Naive thymus-derived CD8-positive, alpha-beta T cell (primary cell): ENCODE results near the gene RASSF1. TPM values are rescaled to one million over a fixed set of nuclear protein-coding genes. Genes with fewer than 3 reads are reported as not detected.
"Not testable (repeated sequence)": the region's sequence is repeated elsewhere in the genome, so short reads cannot be mapped to it uniquely, and the experiment has no call there.

Source experiments
- ATAC-seq, 2 donors: fragments of 150-1000 bp; cut with Tn5 transposase in 1 of 2; sonication (Bioruptor Pico), chemical (Tn5 transposase) in 1 of 2; 1 replicate in 1 of 2; 2 replicates in 1 of 2; pipeline ENCODE4 v1.10.0; 2021; ENCODE audit warnings: mild to moderate bottlenecking in 2 of 2, moderate library complexity in 2 of 2
- POLR2A ChIA-PET: fragments of 350-600 bp; sonication (Branson Sonifier 250); formaldehyde crosslinking; loops from one replicate; lab custom pipeline; 2021; ENCODE audit warnings: antibody characterized with exemption; lab: Charles Lee
- DNase-seq, 10 donors: peaks; one replicate each; pipeline versions ENCODE4 v3.0.0 to v3.0.0-alpha.2; 2020 to 2022
- H3K27ac Mint-ChIP-seq, 10 donors: one replicate each; pipeline ENCODE4 v1.8.0; 2020 to 2022; ENCODE audit warnings: mild to moderate bottlenecking in 10 of 10, mixed read lengths in 10 of 10, moderate library complexity in 4 of 10, inconsistent platforms in 1 of 10
- H3K27me3 Mint-ChIP-seq, 5 donors: one replicate each; pipeline ENCODE4 v1.8.0; 2021 to 2022; ENCODE audit warnings: mixed read lengths in 5 of 5
- H3K36me3 Mint-ChIP-seq, 3 donors: one replicate each; pipeline ENCODE4 v1.8.0; 2020 to 2022; ENCODE audit warnings: mixed read lengths in 3 of 3, mild to moderate bottlenecking in 2 of 3, inconsistent platforms in 1 of 3
- H3K4me1 Mint-ChIP-seq, 4 donors: one replicate each; pipeline ENCODE4 v1.8.0; 2021 to 2022; ENCODE audit warnings: mixed read lengths in 4 of 4
- H3K4me3 Mint-ChIP-seq, 10 donors: one replicate each; pipeline ENCODE4 v1.8.0; 2020 to 2022; ENCODE audit warnings: mild to moderate bottlenecking in 10 of 10, mixed read lengths in 10 of 10, moderate library complexity in 6 of 10, inconsistent platforms in 1 of 10
- H3K9me3 Mint-ChIP-seq, 9 donors: one replicate each; pipeline ENCODE4 v1.8.0; 2020 to 2022; ENCODE audit warnings: mixed read lengths in 9 of 9, mild to moderate bottlenecking in 3 of 9, inconsistent platforms in 1 of 9, moderate library complexity in 1 of 9
- polyA plus RNA-seq, 3 donors: library from polyadenylated mRNA; unstranded; fragments of 300-500 nt; fragmentation: Illumina TruSeq; gene quantifications; one replicate each; pipeline ENCODE4 v1.2.3, GENCODE V29; 2021
- total RNA-seq, 8 experiments: library from RNA in 2 of 8; stranded (reverse) in 2 of 8; gene quantifications; one replicate each; pipeline ENCODE4 v1.2.3 and lab custom pipeline; 2021 to 2026

RASSF1 gene
- total and polyA plus RNA-seq, 5 experiments from 2014 or later, result 50.8 to 87.6 (median 68.1) TPM

DNA sequence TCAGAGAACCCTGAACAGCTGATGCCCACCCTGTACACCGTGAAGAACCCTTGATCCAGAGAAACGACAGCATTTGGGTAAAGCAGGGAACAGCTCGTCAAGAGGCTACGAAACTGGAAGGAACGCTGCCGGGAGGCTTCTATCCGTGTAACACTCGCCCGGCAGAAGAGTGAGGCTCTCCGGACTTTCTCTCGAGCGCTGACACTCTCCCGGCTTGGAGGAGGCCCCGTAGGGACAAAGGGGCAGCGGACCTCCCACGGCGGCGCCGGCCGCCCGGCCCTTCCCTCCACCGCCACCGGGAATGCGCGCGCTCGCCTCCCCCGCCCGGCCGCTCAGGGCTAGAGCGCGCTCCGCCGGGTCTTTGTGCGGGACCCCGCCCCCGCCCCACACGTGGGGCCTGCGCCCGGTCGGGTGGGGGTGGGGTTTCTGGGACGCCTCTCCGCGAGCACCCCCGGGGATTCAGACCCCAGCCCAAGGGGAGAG, 19.7 kb downstream of the RASSF1 start:
- peak overlapping the region; percentile 73 to 95 (median 91) for H3K27ac Mint-ChIP-seq
- peaks cover 0 to 3% (median 0%) of the 10 kb centered on the region in 3 donors for H3K36me3 Mint-ChIP-seq
- H3K4me3 Mint-ChIP-seq, result peak overlapping the region; percentile 81 to 97 (median 92)
- peaks cover 22 to 56% (median 47%) of the 10 kb centered on the region in 4 donors for H3K4me1 Mint-ChIP-seq
- DNase-seq (peak in 5 of 10 donors; percentile 23 to 78 (median 56)), ATAC-seq (peak; percentile 44 to 58)
- H3K27me3 Mint-ChIP-seq, result no peaks in the 10 kb centered on the region
- H3K9me3 Mint-ChIP-seq, result no peaks in the 10 kb centered on the region
- POLR2A ChIA-PET, result interaction anchor here (0.6 to 5.7 kb wide), 9 partner anchors 10 to 30 kb away, joined by 3 to 53 read pairs (median 6); partner anchors contain the start of genes CYB561D2, HYAL3, IFRD2 and NAA80

DNA sequence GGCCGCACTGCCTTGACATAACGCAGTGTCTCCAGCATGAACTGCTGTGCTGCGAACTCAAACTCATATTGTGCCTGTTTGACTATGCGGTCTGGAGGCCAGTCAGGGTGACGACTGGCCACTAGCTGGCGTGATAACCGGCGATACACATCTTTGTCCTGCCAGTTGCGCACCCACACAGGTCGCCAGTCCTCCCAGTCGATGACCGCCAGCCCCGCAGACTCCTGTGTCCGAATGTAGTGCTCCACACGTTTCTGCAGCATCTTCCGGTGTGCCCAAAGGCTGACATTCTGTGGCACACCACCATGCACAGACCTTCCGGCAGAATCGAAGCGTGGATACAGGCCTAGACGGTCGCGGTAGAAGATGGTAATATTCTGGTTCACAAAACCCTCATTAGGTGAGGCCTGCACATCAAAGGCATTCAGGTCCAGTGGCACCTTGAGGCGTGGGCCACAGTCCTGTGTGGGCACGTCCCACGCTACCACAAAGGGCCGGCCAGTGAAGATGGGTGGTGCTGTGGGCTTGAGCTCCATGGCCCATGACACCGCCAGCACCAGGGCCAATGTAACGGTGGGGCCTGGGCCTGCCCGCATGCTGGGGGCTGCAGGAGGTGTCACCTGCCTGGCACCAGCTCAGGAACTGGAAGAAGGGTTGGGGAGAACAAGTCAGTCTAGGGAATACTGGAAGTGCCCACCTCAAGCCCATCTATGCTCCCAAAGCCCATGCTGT, 20.6 kb downstream of the RASSF1 start:
- Mint-ChIP-seq H3K27me3 (no peaks in the 10 kb centered on the region), H3K27ac (peak overlapping the region in 7 of 10 donors; percentile 52 to 94 (median 91)), H3K9me3 (no peaks in the 10 kb centered on the region), H3K4me1 (peaks cover 22 to 62% (median 48%) of the 10 kb centered on the region in 4 donors), H3K36me3 (peaks cover 0 to 3% (median 0%) of the 10 kb centered on the region in 3 donors), H3K4me3 (peak overlapping the region; percentile 81 to 97 (median 92))
- DNase-seq, result no peak
- POLR2A ChIA-PET, result interaction anchor here (0.6 to 5.7 kb wide), 7 partner anchors 11 to 28 kb away, joined by 3 to 53 read pairs (median 6); partner anchors contain the start of genes HYAL3, IFRD2, NAA80 and RASSF1
- ATAC-seq, result no peak

GRCh38 chr3:50319181-50319893, 21.3 kb downstream of the RASSF1 start:
- Mint-ChIP-seq H3K27ac (peak overlapping the region in 2 of 10 donors; percentile 67 to 69), H3K4me3 (peak overlapping the region; percentile 12 to 96 (median 46)), H3K27me3 (no peaks in the 10 kb centered on the region), H3K9me3 (no peaks in the 10 kb centered on the region), H3K4me1 (peaks cover 19 to 55% (median 44%) of the 10 kb centered on the region in 4 donors), H3K36me3 (no peaks in the 10 kb centered on the region)
- ATAC-seq (no peak), DNase-seq (no peak)
- POLR2A ChIA-PET, result interaction anchor here (0.8 to 5.7 kb wide), 5 partner anchors 9 to 28 kb away, joined by 3 to 53 read pairs (median 16); partner anchors contain the start of genes HYAL3, IFRD2, NAA80 and RASSF1

- no peak for DNase-seq
- H3K27me3 Mint-ChIP-seq, result no peaks in the 10 kb centered on the region
- POLR2A ChIA-PET, result interaction anchor here (0.8 to 3.4 kb wide), 5 partner anchors 9 to 27 kb away, joined by 3 to 17 read pairs (median 9); partner anchors contain the start of genes HYAL3, IFRD2, NAA80 and TUSC2
- H3K27ac Mint-ChIP-seq, result peak overlapping the region in 3 of 10 donors; percentile 49 to 74 (median 68)
- no peaks in the 10 kb centered on the region for H3K9me3 Mint-ChIP-seq
- H3K4me3 Mint-ChIP-seq, result peak overlapping the region in 6 of 10 donors; percentile 9 to 95 (median 48)
- no peak for ATAC-seq
- H3K4me1 Mint-ChIP-seq, result peaks cover 19 to 55% (median 45%) of the 10 kb centered on the region in 4 donors
- H3K36me3 Mint-ChIP-seq, result no peaks in the 10 kb centered on the region
Measured at GRCh38 chr3:50318615-50319014, 22.0 kb downstream of the RASSF1 start.

- no peaks in the 10 kb centered on the region for H3K9me3 Mint-ChIP-seq
- H3K27me3 Mint-ChIP-seq, result no peaks in the 10 kb centered on the region
- POLR2A ChIA-PET, result interaction anchor here (0.8 to 4.7 kb wide), 6 partner anchors 10 to 26 kb away, joined by 3 to 27 read pairs (median 6); partner anchors contain the start of genes HYAL3, IFRD2, NAA80 and TUSC2
- no peak for ATAC-seq
- peak overlapping the region in 1 of 10 donors; percentile 49 for H3K27ac Mint-ChIP-seq
- peaks cover 19 to 55% (median 43%) of the 10 kb centered on the region in 4 donors for H3K4me1 Mint-ChIP-seq
- H3K4me3 Mint-ChIP-seq, result peak overlapping the region in 4 of 10 donors; percentile 9 to 95 (median 52)
- DNase-seq, result no peak
- no peaks in the 10 kb centered on the region for H3K36me3 Mint-ChIP-seq
Measured at GRCh38 chr3:50318163-50318562, 22.5 kb downstream of the RASSF1 start.

GRCh38 chr3:50317300-50317699, 23.3 kb downstream of the RASSF1 start:
- peaks cover 19 to 51% (median 40%) of the 10 kb centered on the region in 4 donors for H3K4me1 Mint-ChIP-seq
- no peaks in the 10 kb centered on the region for H3K27me3 Mint-ChIP-seq
- H3K27ac Mint-ChIP-seq, result peak overlapping the region in 2 of 10 donors; percentile 91 to 93
- DNase-seq (no peak), ATAC-seq (no peak)
- H3K36me3 Mint-ChIP-seq, result no peaks in the 10 kb centered on the region
- peak overlapping the region in 1 of 10 donors; percentile 84 for H3K4me3 Mint-ChIP-seq
- POLR2A ChIA-PET, result interaction anchor here (0.6 to 4.7 kb wide), 6 partner anchors 11 to 84 kb away, joined by 3 to 27 read pairs (median 6); partner anchors contain the start of genes HYAL3, IFRD2, NAA80 and TUSC2
- H3K9me3 Mint-ChIP-seq, result no peaks in the 10 kb centered on the region

DNA sequence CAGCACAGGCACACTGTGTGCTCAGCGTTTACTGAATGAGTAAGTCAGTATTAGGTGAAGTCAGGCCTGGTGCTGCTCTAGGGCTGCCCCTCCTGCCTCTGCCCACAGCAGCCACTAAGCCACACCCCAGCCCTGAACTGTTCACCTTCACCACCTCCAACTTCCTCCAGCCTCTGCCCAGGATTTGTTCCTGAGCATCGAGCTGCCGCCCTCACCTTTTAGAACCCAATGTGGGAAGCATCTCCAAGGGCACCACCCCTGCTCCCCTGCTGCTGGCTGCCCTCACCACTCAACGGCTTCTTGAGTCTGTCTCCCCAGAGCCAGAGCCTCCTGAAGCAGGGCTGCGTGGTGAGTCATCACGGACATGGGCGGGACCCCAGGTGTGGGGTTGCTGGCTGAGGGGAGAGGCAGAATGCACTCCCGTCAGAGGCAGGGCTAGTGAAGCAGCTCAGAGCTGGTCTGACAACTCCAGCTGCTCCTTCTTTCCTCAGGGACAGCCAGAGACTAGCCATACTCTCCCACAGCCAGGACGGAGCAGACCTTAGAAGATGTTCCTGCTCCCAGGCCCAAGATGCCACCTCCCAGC, 23.9 kb downstream of the RASSF1 start:
- Mint-ChIP-seq H3K36me3 (no peaks in the 10 kb centered on the region), H3K9me3 (no peaks in the 10 kb centered on the region), H3K27me3 (no peaks in the 10 kb centered on the region), H3K4me3 (peak overlapping the region; percentile 7 to 84 (median 65)), H3K4me1 (peaks cover 19 to 48% (median 40%) of the 10 kb centered on the region in 4 donors), H3K27ac (peak overlapping the region; percentile 67 to 94 (median 86))
- ATAC-seq, result peak; percentile 67 to 68
- DNase-seq, result peak in 8 of 10 donors; percentile 24 to 79 (median 41)
- POLR2A ChIA-PET, result interaction anchor here (0.6 to 4.7 kb wide), 3 partner anchors 17 to 83 kb away, joined by 3 to 27 read pairs (median 9); partner anchors contain the start of genes HYAL3, IFRD2 and NAA80

DNA sequence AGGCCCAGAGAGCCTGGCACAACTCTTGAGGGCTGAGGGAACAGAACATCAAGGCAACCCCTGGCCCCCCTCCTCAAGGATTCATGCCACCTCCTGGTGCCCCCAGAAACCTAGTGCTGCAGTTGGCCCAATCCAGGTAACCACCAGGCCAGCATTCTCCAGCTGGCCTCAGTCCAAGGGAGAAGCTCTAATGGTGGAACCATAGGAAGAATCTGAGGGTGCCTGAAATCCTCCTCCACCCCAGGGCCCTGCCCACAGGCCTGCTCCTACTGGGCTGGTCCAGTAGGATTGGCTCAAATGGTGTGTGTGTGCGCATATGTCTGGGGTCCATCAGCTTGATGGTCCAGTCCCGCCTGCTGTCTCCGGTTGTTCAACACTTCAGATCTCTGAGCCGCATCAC, 25.8 kb downstream of the RASSF1 start:
- DNase-seq (no peak), ATAC-seq (no peak)
- no peaks in the 10 kb centered on the region for H3K36me3 Mint-ChIP-seq
- no peaks in the 10 kb centered on the region for H3K27me3 Mint-ChIP-seq
- H3K27ac Mint-ChIP-seq, result peak overlapping the region in 2 of 10 donors; percentile 49 to 63
- peaks cover 16 to 36% (median 30%) of the 10 kb centered on the region in 4 donors for H3K4me1 Mint-ChIP-seq
- H3K9me3 Mint-ChIP-seq, result no peaks in the 10 kb centered on the region
- no peak overlapping the region for H3K4me3 Mint-ChIP-seq
- POLR2A ChIA-PET, result interaction anchor here (1.5 to 4.7 kb wide), 2 partner anchors 15 to 22 kb away, joined by 4 to 27 read pairs; partner anchors contain the start of genes HYAL3 and NAA80

DNA sequence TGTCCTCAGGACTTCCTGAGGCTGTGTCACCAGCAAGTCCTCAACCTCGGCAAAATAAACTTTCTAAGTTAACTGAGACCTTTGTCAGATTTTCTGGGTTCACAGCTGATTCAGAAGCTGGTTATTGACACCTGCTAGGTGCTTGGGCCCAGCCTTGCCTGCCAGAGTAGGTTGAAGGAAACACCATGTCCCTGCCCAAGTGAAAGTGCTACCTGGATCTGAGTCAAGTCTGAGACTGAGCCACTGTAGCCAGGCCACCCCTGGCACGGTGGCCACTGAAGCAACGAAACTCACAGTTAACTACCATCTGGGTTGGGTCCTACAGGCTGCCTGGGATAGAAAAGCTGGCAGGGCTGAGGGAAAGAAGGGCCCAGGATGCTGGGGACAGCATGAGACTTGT, 26.3 kb downstream of the RASSF1 start:
- H3K36me3 Mint-ChIP-seq, result no peaks in the 10 kb centered on the region
- ATAC-seq, result no peak
- H3K4me1 Mint-ChIP-seq, result peaks cover 13 to 31% (median 27%) of the 10 kb centered on the region in 4 donors
- no peaks in the 10 kb centered on the region for H3K27me3 Mint-ChIP-seq
- H3K27ac Mint-ChIP-seq, result peak overlapping the region in 6 of 10 donors; percentile 5 to 65 (median 45)
- no peaks in the 10 kb centered on the region for H3K9me3 Mint-ChIP-seq
- no peak for DNase-seq
- POLR2A ChIA-PET, result interaction anchor here (1.5 to 4.7 kb wide), 2 partner anchors 15 to 22 kb away, joined by 4 to 27 read pairs; partner anchors contain the start of genes HYAL3 and NAA80
- H3K4me3 Mint-ChIP-seq, result no peak overlapping the region

DNA sequence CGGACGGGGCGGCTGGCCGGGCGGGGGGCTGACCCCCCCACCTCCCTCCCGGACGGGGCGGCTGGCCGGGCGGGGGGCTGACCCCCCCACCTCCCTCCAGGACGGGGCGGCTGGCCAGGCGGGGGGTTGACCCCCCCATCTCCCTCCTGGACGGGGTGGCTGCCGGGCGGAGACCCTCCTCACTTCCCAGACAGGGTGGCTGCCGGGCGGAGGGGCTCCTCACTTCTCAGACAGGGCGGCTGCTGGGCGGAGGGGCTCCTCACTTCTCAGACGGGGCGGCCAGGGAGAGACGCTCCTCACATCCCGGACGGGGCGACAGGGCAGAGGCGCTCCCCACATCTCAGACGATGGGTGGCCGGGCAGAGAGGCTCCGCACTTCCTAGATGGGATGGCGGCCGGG, 28.6 kb downstream of the RASSF1 start:
- H3K9me3 Mint-ChIP-seq, H3K4me3 Mint-ChIP-seq, H3K27me3 Mint-ChIP-seq, DNase-seq, H3K27ac Mint-ChIP-seq, POLR2A ChIA-PET, H3K36me3 Mint-ChIP-seq, ATAC-seq: not testable (repeated sequence)
- H3K4me1 Mint-ChIP-seq, result peaks cover 9 to 19% (median 15%) of the 10 kb centered on the region in 4 donors

GRCh38 chr3:50304601-50305000, 36.0 kb downstream of the RASSF1 start:
- ATAC-seq (no peak), DNase-seq (no peak)
- no peak overlapping the region for H3K4me3 Mint-ChIP-seq
- peaks cover 7 to 25% (median 16%) of the 10 kb centered on the region in 4 donors for H3K4me1 Mint-ChIP-seq
- peaks cover 0 to 2% (median 0%) of the 10 kb centered on the region in 3 donors for H3K36me3 Mint-ChIP-seq
- no peaks in the 10 kb centered on the region for H3K9me3 Mint-ChIP-seq
- POLR2A ChIA-PET, result no interaction called here
- H3K27ac Mint-ChIP-seq, result peak overlapping the region in 4 of 10 donors; percentile 0 to 43 (median 24)
- no peaks in the 10 kb centered on the region for H3K27me3 Mint-ChIP-seq
